ENCODE measurements around the gene ETV6.

Gene ETV6

GRCh38 chr12:11658791-11659190, 9.3 kb downstream of the ETV6 start:
- Histone ChIP-seq H3K27me3 (ENCODE audit: insufficient read depth, low read length, poor library complexity) (no peaks in the 10 kb centered on the region), H2BK120ac (ENCODE audit: low read depth, low read length) (no peak overlapping the region)
- WGBS (ENCODE audit: extremely low coverage, insufficient coverage, low lambda C conversion rate) = no CpG with 5 or more reads among the region's 2 CpGs

GRCh38 chr12:11660624-11661023, 11.2 kb downstream of the ETV6 start:
- H3K36me3 ChIP-seq (ENCODE audit: control insufficient read depth, insufficient read depth, low read length) = no peaks in the 10 kb centered on the region
- no peak overlapping the region for H2AK5ac ChIP-seq (ENCODE audit: low read length)
- no peak overlapping the region for H4K8ac ChIP-seq (ENCODE audit: low read depth, low read length)
- no peak overlapping the region for H3K4ac ChIP-seq (ENCODE audit: low read depth, low read length)
- no peak overlapping the region for H3K4me2 ChIP-seq (ENCODE audit: low read length)
- H2BK15ac ChIP-seq (replicated peaks; ENCODE audit: low read depth) = no peak overlapping the region
- H3K4me3 ChIP-seq (ENCODE audit: low read length) = no peak overlapping the region
- H3K27me3 ChIP-seq (ENCODE audit: insufficient read depth, low read length, poor library complexity) = no peaks in the 10 kb centered on the region
- no peak overlapping the region for H4K5ac ChIP-seq (ENCODE audit: low read length)
- no peak for DNase-seq
- peaks cover 24% of the 10 kb centered on the region for H3K79me1 ChIP-seq (ENCODE audit: low read length)
- no peak overlapping the region for H2BK120ac ChIP-seq (ENCODE audit: low read depth, low read length)
- WGBS (ENCODE audit: extremely low coverage, insufficient coverage, low lambda C conversion rate) = no CpG with 5 or more reads among the region's 1 CpG
- no peak overlapping the region for H3K9ac ChIP-seq (ENCODE audit: low read length)
- no peak overlapping the region for H3K56ac ChIP-seq (ENCODE audit: low read length)
- H2BK5ac ChIP-seq (ENCODE audit: low read length) = no peak overlapping the region
- peaks cover 9% of the 10 kb centered on the region for H3K79me2 ChIP-seq (ENCODE audit: control insufficient read depth, insufficient read depth, low read length)
- H3K27ac ChIP-seq (ENCODE audit: low read depth, low read length) = no peak overlapping the region
- H3K18ac ChIP-seq (ENCODE audit: low read length) = no peak overlapping the region
- H3K23ac ChIP-seq (ENCODE audit: low read length) = no peak overlapping the region
- peaks cover 11% of the 10 kb centered on the region for H3K4me1 ChIP-seq (ENCODE audit: control insufficient read depth, low read depth, low read length)

More at GRCh38 chr12:11658791-11659190, 9.3 kb downstream of the ETV6 start:
- H2BK15ac ChIP-seq (replicated peaks; ENCODE audit: low read depth) = no peak overlapping the region
- H3K4me3 ChIP-seq (ENCODE audit: low read length) = no peak overlapping the region
- H3K4me1 ChIP-seq (ENCODE audit: control insufficient read depth, low read depth, low read length) = peaks cover 11% of the 10 kb centered on the region
- no peak overlapping the region for H4K8ac ChIP-seq (ENCODE audit: low read depth, low read length)
- H3K18ac ChIP-seq (ENCODE audit: low read length) = no peak overlapping the region
- no peak overlapping the region for H3K4ac ChIP-seq (ENCODE audit: low read depth, low read length)
- H3K9ac ChIP-seq (ENCODE audit: low read length) = no peak overlapping the region
- H3K27ac ChIP-seq (ENCODE audit: low read depth, low read length) = no peak overlapping the region
- H2AK5ac ChIP-seq (ENCODE audit: low read length) = no peak overlapping the region
- no peak overlapping the region for H2BK5ac ChIP-seq (ENCODE audit: low read length)
- H3K4me2 ChIP-seq (ENCODE audit: low read length) = no peak overlapping the region
- H3K23ac ChIP-seq (ENCODE audit: low read length) = no peak overlapping the region
- no peak for DNase-seq
- H3K36me3 ChIP-seq (ENCODE audit: control insufficient read depth, insufficient read depth, low read length) = no peaks in the 10 kb centered on the region
- H3K56ac ChIP-seq (ENCODE audit: low read length) = no peak overlapping the region
- H4K5ac ChIP-seq (ENCODE audit: low read length) = no peak overlapping the region
- peaks cover 16% of the 10 kb centered on the region for H3K79me2 ChIP-seq (ENCODE audit: control insufficient read depth, insufficient read depth, low read length)
- H3K79me1 ChIP-seq (ENCODE audit: low read length) = peaks cover 24% of the 10 kb centered on the region

GRCh38 chr12:11661491-11662089, 12.1 kb downstream of the ETV6 start:
- Histone ChIP-seq H3K23ac (ENCODE audit: low read length) (no peak overlapping the region), H4K5ac (ENCODE audit: low read length) (no peak overlapping the region), H3K79me2 (ENCODE audit: control insufficient read depth, insufficient read depth, low read length) (peaks cover 8% of the 10 kb centered on the region), H2BK5ac (ENCODE audit: low read length) (no peak overlapping the region), H3K4ac (ENCODE audit: low read depth, low read length) (no peak overlapping the region), H3K9ac (ENCODE audit: low read length) (no peak overlapping the region), H2BK120ac (ENCODE audit: low read depth, low read length) (no peak overlapping the region), H3K4me3 (ENCODE audit: low read length) (no peak overlapping the region), H2AK5ac (ENCODE audit: low read length) (no peak overlapping the region), H3K56ac (ENCODE audit: low read length) (no peak overlapping the region), H3K4me2 (ENCODE audit: low read length) (no peak overlapping the region), H3K79me1 (ENCODE audit: low read length) (peaks cover 18% of the 10 kb centered on the region), H3K27ac (ENCODE audit: low read depth, low read length) (no peak overlapping the region), H4K8ac (ENCODE audit: low read depth, low read length) (no peak overlapping the region), H3K4me1 (ENCODE audit: control insufficient read depth, low read depth, low read length) (peaks cover 16% of the 10 kb centered on the region), H3K36me3 (ENCODE audit: control insufficient read depth, insufficient read depth, low read length) (no peaks in the 10 kb centered on the region), H3K27me3 (ENCODE audit: insufficient read depth, low read length, poor library complexity) (no peaks in the 10 kb centered on the region), H3K18ac (ENCODE audit: low read length) (no peak overlapping the region), H2BK15ac (replicated peaks; ENCODE audit: low read depth) (no peak overlapping the region)
- no CpG with 5 or more reads among the region's 8 CpGs for WGBS (ENCODE audit: extremely low coverage, insufficient coverage, low lambda C conversion rate)
- DNase-seq = no peak

DNA sequence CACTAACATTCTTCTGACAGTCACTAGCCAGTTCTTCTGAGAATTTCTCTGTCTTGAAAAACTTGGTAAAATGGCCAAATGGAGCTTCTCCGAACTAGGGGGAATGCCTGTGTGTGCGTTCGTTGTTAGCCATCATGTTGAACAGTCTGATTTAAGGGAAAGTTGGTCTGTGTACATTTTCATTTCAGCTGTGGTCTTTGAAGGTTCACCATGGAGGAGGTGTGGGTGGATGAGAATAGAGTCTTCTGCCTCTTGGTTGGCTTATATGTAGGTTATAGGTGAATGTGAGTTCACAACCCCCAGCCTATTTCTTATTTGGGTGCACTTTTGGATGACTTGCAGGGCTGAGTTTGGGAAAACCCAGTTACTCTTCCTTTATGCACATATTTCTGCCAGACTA, 12.9 kb downstream of the ETV6 start:
- H3K18ac ChIP-seq (ENCODE audit: low read length) = no peak overlapping the region
- H3K27me3 ChIP-seq (ENCODE audit: insufficient read depth, low read length, poor library complexity) = no peaks in the 10 kb centered on the region
- no CpG with 5 or more reads among the region's 3 CpGs for WGBS (ENCODE audit: extremely low coverage, insufficient coverage, low lambda C conversion rate)

DNA sequence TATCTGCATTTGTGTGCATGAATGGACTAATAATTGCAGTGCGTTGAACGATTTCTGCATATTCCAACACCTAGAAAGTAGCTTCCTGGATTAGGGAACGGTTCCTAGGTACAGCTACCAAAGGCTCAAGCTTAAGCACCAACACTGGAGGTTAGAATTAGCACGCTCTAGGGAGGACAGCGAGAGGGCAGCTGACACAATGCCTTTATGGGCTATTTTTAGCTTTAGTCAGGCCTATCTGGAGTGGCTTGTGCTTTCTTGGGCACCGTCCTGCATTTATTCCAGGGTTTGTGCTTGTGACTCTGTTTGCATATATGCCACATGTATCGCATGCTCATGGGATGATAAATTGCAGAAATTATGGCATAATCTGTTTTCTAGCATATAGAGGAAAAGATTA, 13.7 kb downstream of the ETV6 start:
- Histone ChIP-seq H3K36me3 (ENCODE audit: control insufficient read depth, insufficient read depth, low read length) (no peaks in the 10 kb centered on the region), H3K4me3 (ENCODE audit: low read length) (no peak overlapping the region), H3K56ac (ENCODE audit: low read length) (no peak overlapping the region), H3K79me1 (ENCODE audit: low read length) (peaks cover 17% of the 10 kb centered on the region), H3K4me2 (ENCODE audit: low read length) (no peak overlapping the region), H4K8ac (ENCODE audit: low read depth, low read length) (no peak overlapping the region), H3K23ac (ENCODE audit: low read length) (no peak overlapping the region), H3K9ac (ENCODE audit: low read length) (no peak overlapping the region), H3K79me2 (ENCODE audit: control insufficient read depth, insufficient read depth, low read length) (peaks cover 5% of the 10 kb centered on the region), H3K27ac (ENCODE audit: low read depth, low read length) (no peak overlapping the region), H2BK15ac (replicated peaks; ENCODE audit: low read depth) (no peak overlapping the region), H4K5ac (ENCODE audit: low read length) (no peak overlapping the region), H2BK5ac (ENCODE audit: low read length) (no peak overlapping the region), H3K27me3 (ENCODE audit: insufficient read depth, low read length, poor library complexity) (no peaks in the 10 kb centered on the region), H3K4ac (ENCODE audit: low read depth, low read length) (no peak overlapping the region), H3K4me1 (ENCODE audit: control insufficient read depth, low read depth, low read length) (peaks cover 14% of the 10 kb centered on the region), H2BK120ac (ENCODE audit: low read depth, low read length) (no peak overlapping the region), H2AK5ac (ENCODE audit: low read length) (no peak overlapping the region), H3K18ac (ENCODE audit: low read length) (no peak overlapping the region)
- WGBS (ENCODE audit: extremely low coverage, insufficient coverage, low lambda C conversion rate) = no CpG with 5 or more reads among the region's 7 CpGs
- no peak for DNase-seq

More for the DNA sequence above, 12.9 kb downstream of the ETV6 start:
- Histone ChIP-seq H3K79me1 (ENCODE audit: low read length) (peaks cover 21% of the 10 kb centered on the region), H3K56ac (ENCODE audit: low read length) (no peak overlapping the region), H2AK5ac (ENCODE audit: low read length) (no peak overlapping the region), H2BK15ac (replicated peaks; ENCODE audit: low read depth) (no peak overlapping the region), H3K4me2 (ENCODE audit: low read length) (no peak overlapping the region), H2BK120ac (ENCODE audit: low read depth, low read length) (no peak overlapping the region), H4K8ac (ENCODE audit: low read depth, low read length) (no peak overlapping the region), H3K9ac (ENCODE audit: low read length) (no peak overlapping the region), H3K4me1 (ENCODE audit: control insufficient read depth, low read depth, low read length) (peaks cover 18% of the 10 kb centered on the region), H3K4me3 (ENCODE audit: low read length) (no peak overlapping the region), H3K27ac (ENCODE audit: low read depth, low read length) (no peak overlapping the region), H3K79me2 (ENCODE audit: control insufficient read depth, insufficient read depth, low read length) (peaks cover 9% of the 10 kb centered on the region), H3K36me3 (ENCODE audit: control insufficient read depth, insufficient read depth, low read length) (no peaks in the 10 kb centered on the region), H2BK5ac (ENCODE audit: low read length) (no peak overlapping the region), H3K4ac (ENCODE audit: low read depth, low read length) (no peak overlapping the region), H3K23ac (ENCODE audit: low read length) (no peak overlapping the region), H4K5ac (ENCODE audit: low read length) (no peak overlapping the region)
- no peak for DNase-seq

GRCh38 chr12:11664101-11664500, 14.6 kb downstream of the ETV6 start:
- no peak overlapping the region for H2BK15ac ChIP-seq (replicated peaks; ENCODE audit: low read depth)
- no peak for DNase-seq
- H2BK120ac ChIP-seq (ENCODE audit: low read depth, low read length) = no peak overlapping the region
- WGBS (ENCODE audit: extremely low coverage, insufficient coverage, low lambda C conversion rate) = no CpG with 5 or more reads among the region's 3 CpGs
- peaks cover 14% of the 10 kb centered on the region for H3K4me1 ChIP-seq (ENCODE audit: control insufficient read depth, low read depth, low read length)
- no peak overlapping the region for H3K56ac ChIP-seq (ENCODE audit: low read length)
- H3K18ac ChIP-seq (ENCODE audit: low read length) = no peak overlapping the region
- H3K36me3 ChIP-seq (ENCODE audit: control insufficient read depth, insufficient read depth, low read length) = no peaks in the 10 kb centered on the region
- H4K5ac ChIP-seq (ENCODE audit: low read length) = no peak overlapping the region
- H2AK5ac ChIP-seq (ENCODE audit: low read length) = no peak overlapping the region
- H3K27ac ChIP-seq (ENCODE audit: low read depth, low read length) = no peak overlapping the region
- H3K79me2 ChIP-seq (ENCODE audit: control insufficient read depth, insufficient read depth, low read length) = peaks cover 4% of the 10 kb centered on the region
- no peaks in the 10 kb centered on the region for H3K27me3 ChIP-seq (ENCODE audit: insufficient read depth, low read length, poor library complexity)
- no peak overlapping the region for H3K4me3 ChIP-seq (ENCODE audit: low read length)
- H2BK5ac ChIP-seq (ENCODE audit: low read length) = no peak overlapping the region
- H3K23ac ChIP-seq (ENCODE audit: low read length) = no peak overlapping the region
- H3K9ac ChIP-seq (ENCODE audit: low read length) = no peak overlapping the region
- no peak overlapping the region for H3K4me2 ChIP-seq (ENCODE audit: low read length)
- H4K8ac ChIP-seq (ENCODE audit: low read depth, low read length) = no peak overlapping the region
- H3K4ac ChIP-seq (ENCODE audit: low read depth, low read length) = no peak overlapping the region
- peaks cover 17% of the 10 kb centered on the region for H3K79me1 ChIP-seq (ENCODE audit: low read length)

Data from mesendoderm (in vitro differentiated cells).